DMS 273 treated with DMSO at 0.1 percent for 48 hours (cell line): ENCODE measurements around the gene RTL5.

Experiments used
- DNase-seq: peaks from one replicate; lab custom pipeline; 2025; lab: John Stamatoyannopoulos, UW

Gene RTL5

GRCh38 chrX:72110051-72110875 is 21.5 kb downstream of the RTL5 start:
- no peak for DNase-seq

GRCh38 chrX:72108666-72109065 is 23.0 kb downstream of the RTL5 start:
- no peak for DNase-seq

- no peak for DNase-seq
These were observed 23.7 kb downstream of the RTL5 start for GRCh38 chrX:72107841-72108595.

GRCh38 chrX:72107320-72107719 is 24.4 kb downstream of the RTL5 start:
- no peak for DNase-seq

- DNase-seq = no peak
These were observed 26.3 kb downstream of the RTL5 start for GRCh38 chrX:72105436-72105835.

- no peak for DNase-seq
These were observed 29.0 kb downstream of the RTL5 start for GRCh38 chrX:72102760-72103159.

GRCh38 chrX:72102126-72102525 is 29.6 kb downstream of the RTL5 start:
- DNase-seq = no peak

- DNase-seq = no peak
These were observed 30.1 kb downstream of the RTL5 start for GRCh38 chrX:72101597-72102037.

- DNase-seq = no peak
These were observed 30.8 kb downstream of the RTL5 start for GRCh38 chrX:72100824-72101351.

GRCh38 chrX:72100051-72100755 is 31.5 kb downstream of the RTL5 start:
- no peak for DNase-seq

GRCh38 chrX:72097098-72097497 is 34.6 kb downstream of the RTL5 start:
- DNase-seq = no peak

GRCh38 chrX:72095370-72095769 is 36.3 kb downstream of the RTL5 start:
- no peak for DNase-seq

GRCh38 chrX:72094894-72095293 is 36.8 kb downstream of the RTL5 start:
- DNase-seq = no peak

GRCh38 chrX:72089254-72089653 is 42.5 kb downstream of the RTL5 start:
- DNase-seq = no peak

- no peak for DNase-seq
These were observed 43.0 kb downstream of the RTL5 start for GRCh38 chrX:72088761-72089160.

GRCh38 chrX:72086995-72087394 is 44.7 kb downstream of the RTL5 start:
- DNase-seq = no peak

- no peak for DNase-seq
These were observed 47.6 kb downstream of the RTL5 start for GRCh38 chrX:72084114-72084513.

- no peak for DNase-seq
These were observed 48.4 kb downstream of the RTL5 start for GRCh38 chrX:72083291-72083690.

GRCh38 chrX:72081605-72082320 is 50.0 kb downstream of the RTL5 start:
- no peak for DNase-seq

GRCh38 chrX:72080800-72081199 is 50.9 kb downstream of the RTL5 start:
- no peak for DNase-seq

GRCh38 chrX:72080150-72080549 is 51.6 kb downstream of the RTL5 start:
- no peak for DNase-seq

- no peak for DNase-seq
These were observed 52.1 kb downstream of the RTL5 start for GRCh38 chrX:72079607-72080006.
